ENCODE data around the gene PARVB.

PARVB gene

GRCh38 chr22:44116755-44117684 is 92.9 kb downstream of the PARVB start:
- peak; percentile 63 for DNase-seq

GRCh38 chr22:44117746-44118145 is 93.6 kb downstream of the PARVB start:
- no peak for DNase-seq

GRCh38 chr22:44118645-44119315 is 94.7 kb downstream of the PARVB start:
- no peak for DNase-seq

- no peak for DNase-seq
Measured at GRCh38 chr22:44119669-44120313, 95.7 kb downstream of the PARVB start.

GRCh38 chr22:44120314-44120704 is 96.2 kb downstream of the PARVB start:
- DNase-seq = no peak

- DNase-seq = no peak
Measured at GRCh38 chr22:44125421-44125820, 101.3 kb downstream of the PARVB start.

GRCh38 chr22:44126807-44127206 is 102.7 kb downstream of the PARVB start:
- no peak for DNase-seq

GRCh38 chr22:44127356-44127755 is 103.3 kb downstream of the PARVB start:
- peak; percentile 43 for DNase-seq

- no peak for DNase-seq
Measured at GRCh38 chr22:44128958-44129618, 105.0 kb downstream of the PARVB start.

GRCh38 chr22:44129619-44129976 is 105.5 kb downstream of the PARVB start:
- DNase-seq = no peak

GRCh38 chr22:44130076-44130711 is 106.1 kb downstream of the PARVB start:
- DNase-seq = no peak

- DNase-seq = no peak
Measured at GRCh38 chr22:44131412-44131811, 107.3 kb downstream of the PARVB start.

GRCh38 chr22:44131989-44132685 is 108.0 kb downstream of the PARVB start:
- no peak for DNase-seq

- DNase-seq = no peak
Measured at GRCh38 chr22:44132724-44133123, 108.6 kb downstream of the PARVB start.

- no peak for DNase-seq
Measured at GRCh38 chr22:44133161-44133560, 109.1 kb downstream of the PARVB start.

- DNase-seq = peak; percentile 83
Measured at GRCh38 chr22:44133901-44134571, 109.9 kb downstream of the PARVB start.

- DNase-seq = no peak
Measured at GRCh38 chr22:44136112-44136511, 112.0 kb downstream of the PARVB start.

- no peak for DNase-seq
Measured at GRCh38 chr22:44136786-44137185, 112.7 kb downstream of the PARVB start.

- DNase-seq = no peak
Measured at GRCh38 chr22:44137415-44137814, 113.3 kb downstream of the PARVB start.

- DNase-seq = no peak
Measured at GRCh38 chr22:44139773-44140172, 115.7 kb downstream of the PARVB start.

- no peak for DNase-seq
Measured at GRCh38 chr22:44142421-44143104, 118.5 kb downstream of the PARVB start.

All from hematopoietic multipotent progenitor cell treated with erythropoietin and hydrocortisone succinate and interleukin-3 and kit ligand, for 4 days (in vitro differentiated cells).